ENCODE measurements around the gene NPIPA1. TPM values are rescaled to one million over a fixed set of nuclear protein-coding genes. Genes with fewer than 3 reads are reported as not detected.
A peak's percentile ranks its signal among the peaks of the same experiment; 100 is the strongest.
"Not testable (repeated sequence)": the region's sequence is repeated elsewhere in the genome, so short reads cannot be mapped to it uniquely, and the experiment has no call there.

NPIPA1 gene
- polyA plus RNA-seq, 10 donors, result 54.1 to 200 (median 96.0) TPM

- DNase-seq, result not testable (repeated sequence)
Observed at GRCh38 chr16:14929176-14929575, 8.1 kb upstream of the NPIPA1 start.

GRCh38 chr16:14930246-14930645 lies 7.0 kb upstream of the NPIPA1 start:
- not testable (repeated sequence) for DNase-seq

- not testable (repeated sequence) for DNase-seq
Observed at GRCh38 chr16:14930971-14931370, 6.3 kb upstream of the NPIPA1 start.

GRCh38 chr16:14932581-14933375 lies 4.5 kb upstream of the NPIPA1 start:
- DNase-seq, result not testable (repeated sequence)

- not testable (repeated sequence) for DNase-seq
Observed at GRCh38 chr16:14937994-14938393, 751 bp downstream of the NPIPA1 start.

GRCh38 chr16:14942686-14943085 lies 5.4 kb downstream of the NPIPA1 start:
- not testable (repeated sequence) for DNase-seq

GRCh38 chr16:14955546-14956231 lies 18.4 kb downstream of the NPIPA1 start:
- no peak for DNase-seq

GRCh38 chr16:14957576-14958322 lies 20.5 kb downstream of the NPIPA1 start:
- DNase-seq, result no peak

GRCh38 chr16:14958323-14958600 lies 21.0 kb downstream of the NPIPA1 start:
- no peak for DNase-seq

GRCh38 chr16:14958970-14959369 lies 21.7 kb downstream of the NPIPA1 start:
- DNase-seq, result no peak

GRCh38 chr16:14961405-14962186 lies 24.4 kb downstream of the NPIPA1 start:
- no peak for DNase-seq

- DNase-seq, result no peak
Observed at GRCh38 chr16:14963281-14964173, 26.3 kb downstream of the NPIPA1 start.

GRCh38 chr16:14965328-14965727 lies 28.1 kb downstream of the NPIPA1 start:
- no peak for DNase-seq

GRCh38 chr16:14969795-14970194 lies 32.6 kb downstream of the NPIPA1 start:
- DNase-seq, result not testable (repeated sequence)

GRCh38 chr16:14971621-14972228 lies 34.5 kb downstream of the NPIPA1 start:
- DNase-seq, result not testable (repeated sequence)

GRCh38 chr16:14973785-14974322 lies 36.6 kb downstream of the NPIPA1 start:
- DNase-seq, result not testable (repeated sequence)

- peak; percentile 33 to 47 (median 42) for DNase-seq
Observed at GRCh38 chr16:14974331-14974655, 37.0 kb downstream of the NPIPA1 start.

GRCh38 chr16:14974656-14975417 lies 37.6 kb downstream of the NPIPA1 start, which contains the start of gene PDXDC1:
Gene PDXDC1, plus strand, starts transcription at chr16:14975026. Its CDS starts 174 bp downstream, at chr16:14975200.
- DNase-seq, result peak; percentile 87 to 92 (median 89)

Measured in muscle of back (tissue), 11 donors.